Activated naive CD4-positive, alpha-beta T cell treated with anti-CD3 and anti-CD28 coated beads for 36 hours (primary cell): ENCODE data around the gene MAP1S. TPM values are rescaled to one million over a fixed set of nuclear protein-coding genes. Genes with fewer than 3 reads are reported as not detected.

Source experiments
- CTCF ChIA-PET: fragments of 350-600 bp; sonication (Branson Sonifier 250); formaldehyde crosslinking; loops from one replicate; lab custom pipeline; 2021; ENCODE audit warnings: antibody characterized with exemption; lab: Charles Lee
- DNase-seq: peaks from one replicate; pipeline ENCODE4 v3.0.0-alpha.2; 2020
- H3K27ac Mint-ChIP-seq: one replicate; pipeline ENCODE4 v1.8.0; 2021; ENCODE audit warnings: mild to moderate bottlenecking, mixed read lengths
- H3K27me3 Mint-ChIP-seq: one replicate; pipeline ENCODE4 v1.8.0; 2021; ENCODE audit warnings: low read depth, mixed read lengths
- H3K36me3 Mint-ChIP-seq: one replicate; pipeline ENCODE4 v1.8.0; 2021; ENCODE audit warnings: low read depth, mixed read lengths
- H3K4me1 Mint-ChIP-seq: one replicate; pipeline ENCODE4 v1.8.0; 2021; ENCODE audit warnings: low read depth, mixed read lengths
- H3K4me3 Mint-ChIP-seq: one replicate; pipeline ENCODE4 v1.8.0; 2021; ENCODE audit warnings: mild to moderate bottlenecking, moderate library complexity, mixed read lengths
- H3K9me3 Mint-ChIP-seq: one replicate; pipeline ENCODE4 v1.8.0; 2021; ENCODE audit warnings: mixed read lengths
- intact Hi-C: fragments of 100-400 bp; cut with micrococcal nuclease; formaldehyde crosslinking; loops from one replicate; pipeline ENCODE4 v1.15.1; 2023
- total RNA-seq, 2 experiments: library from RNA; stranded (reverse); gene quantifications; one replicate each; pipeline ENCODE4 v1.2.3, GENCODE V29; 2021

Gene MAP1S
- total RNA-seq, 2 experiments from 2014 or later = 46.8 to 51.8 TPM

GRCh38 chr19:17758515-17758914, 39.2 kb downstream of the MAP1S start:
- H3K27me3 Mint-ChIP-seq = no peaks in the 10 kb centered on the region
- H3K36me3 Mint-ChIP-seq = peaks cover 56% of the 10 kb centered on the region
- no peaks in the 10 kb centered on the region for H3K9me3 Mint-ChIP-seq
- no peak for DNase-seq
- H3K27ac Mint-ChIP-seq = no peak overlapping the region
- CTCF ChIA-PET = interaction anchor here (0.8 kb wide), 1 partner anchor 137 kb away, joined by 5 read pairs; no protein-coding TSS in a partner anchor
- H3K4me1 Mint-ChIP-seq = peaks cover 35% of the 10 kb centered on the region
- intact Hi-C loops = loop anchor here (10.0 kb wide), 1 partner anchor 424 kb away; the partner anchor contains the start of genes ANO8 and GTPBP3
- H3K4me3 Mint-ChIP-seq = no peak overlapping the region

GRCh38 chr19:17761148-17761547, 41.9 kb downstream of the MAP1S start:
- Mint-ChIP-seq H3K27me3 (no peaks in the 10 kb centered on the region), H3K4me3 (no peak overlapping the region), H3K36me3 (peaks cover 51% of the 10 kb centered on the region), H3K9me3 (no peaks in the 10 kb centered on the region), H3K4me1 (peaks cover 15% of the 10 kb centered on the region), H3K27ac (no peak overlapping the region)
- no peak for DNase-seq
- CTCF ChIA-PET = interaction anchor here (0.7 kb wide), 1 partner anchor 304 kb away, joined by 3 read pairs; no protein-coding TSS in a partner anchor
- intact Hi-C loops = no loop called here

GRCh38 chr19:17762505-17763229, 43.4 kb downstream of the MAP1S start:
- no peak for DNase-seq
- CTCF ChIA-PET = interaction anchor here (0.7 kb wide), 1 partner anchor 16 kb away, joined by 3 read pairs; no protein-coding TSS in a partner anchor
- H3K27ac Mint-ChIP-seq = no peak overlapping the region
- no peaks in the 10 kb centered on the region for H3K27me3 Mint-ChIP-seq
- peaks cover 10% of the 10 kb centered on the region for H3K4me1 Mint-ChIP-seq
- no peak overlapping the region for H3K4me3 Mint-ChIP-seq
- intact Hi-C loops = no loop called here
- H3K9me3 Mint-ChIP-seq = no peaks in the 10 kb centered on the region
- H3K36me3 Mint-ChIP-seq = peaks cover 50% of the 10 kb centered on the region

- H3K27ac Mint-ChIP-seq = no peak overlapping the region
- no peaks in the 10 kb centered on the region for H3K9me3 Mint-ChIP-seq
- no peak for DNase-seq
- peaks cover 44% of the 10 kb centered on the region for H3K36me3 Mint-ChIP-seq
- H3K27me3 Mint-ChIP-seq = no peaks in the 10 kb centered on the region
- no peak overlapping the region for H3K4me3 Mint-ChIP-seq
- peaks cover 5% of the 10 kb centered on the region for H3K4me1 Mint-ChIP-seq
- intact Hi-C loops = no loop called here
- CTCF ChIA-PET = interaction anchor here (0.6 to 1.1 kb wide), 4 partner anchors 11 to 39 kb away, joined by 3 read pairs; no protein-coding TSS in a partner anchor
Observed at GRCh38 chr19:17764348-17764747, 45.1 kb downstream of the MAP1S start.

- no peaks in the 10 kb centered on the region for H3K9me3 Mint-ChIP-seq
- no peaks in the 10 kb centered on the region for H3K27me3 Mint-ChIP-seq
- intact Hi-C loops = no loop called here
- peaks cover 44% of the 10 kb centered on the region for H3K36me3 Mint-ChIP-seq
- no peak for DNase-seq
- H3K4me1 Mint-ChIP-seq = peaks cover 5% of the 10 kb centered on the region
- H3K27ac Mint-ChIP-seq = peak overlapping the region; percentile 71
- CTCF ChIA-PET = interaction anchor here (0.6 to 1.4 kb wide), 3 partner anchors 26 to 40 kb away, joined by 3 to 9 read pairs (median 3); no protein-coding TSS in a partner anchor
- H3K4me3 Mint-ChIP-seq = no peak overlapping the region
Observed at GRCh38 chr19:17765069-17765618, 45.9 kb downstream of the MAP1S start.

GRCh38 chr19:17766543-17767131, 47.4 kb downstream of the MAP1S start:
- Mint-ChIP-seq H3K4me3 (no peak overlapping the region), H3K27me3 (no peaks in the 10 kb centered on the region), H3K36me3 (peaks cover 39% of the 10 kb centered on the region), H3K4me1 (peaks cover 2% of the 10 kb centered on the region), H3K27ac (no peak overlapping the region), H3K9me3 (no peaks in the 10 kb centered on the region)
- intact Hi-C loops = no loop called here
- DNase-seq = peak; percentile 43
- CTCF ChIA-PET = interaction anchor here (0.6 to 1.8 kb wide), 7 partner anchors 9 to 390 kb away, joined by 3 to 9 read pairs (median 6); no protein-coding TSS in a partner anchor

GRCh38 chr19:17767559-17767958, 48.3 kb downstream of the MAP1S start:
- Mint-ChIP-seq H3K9me3 (no peaks in the 10 kb centered on the region), H3K36me3 (peaks cover 43% of the 10 kb centered on the region), H3K27ac (no peak overlapping the region), H3K27me3 (no peaks in the 10 kb centered on the region), H3K4me1 (peaks cover 2% of the 10 kb centered on the region), H3K4me3 (no peak overlapping the region)
- intact Hi-C loops = no loop called here
- no peak for DNase-seq
- CTCF ChIA-PET = interaction anchor here (1.3 to 1.6 kb wide), 2 partner anchors 8 to 29 kb away, joined by 4 to 9 read pairs; no protein-coding TSS in a partner anchor

- Mint-ChIP-seq H3K36me3 (peaks cover 37% of the 10 kb centered on the region), H3K27ac (no peak overlapping the region), H3K4me1 (peaks cover 4% of the 10 kb centered on the region), H3K4me3 (no peak overlapping the region), H3K27me3 (no peaks in the 10 kb centered on the region), H3K9me3 (no peaks in the 10 kb centered on the region)
- CTCF ChIA-PET = interaction anchor here (0.6 kb wide), 1 partner anchor 89 kb away, joined by 4 read pairs; no protein-coding TSS in a partner anchor
- intact Hi-C loops = no loop called here
- DNase-seq = no peak
Observed at GRCh38 chr19:17770613-17771012, 51.3 kb downstream of the MAP1S start.

GRCh38 chr19:17772172-17772571, 52.9 kb downstream of the MAP1S start:
- Mint-ChIP-seq H3K4me1 (peaks cover 4% of the 10 kb centered on the region), H3K27ac (no peak overlapping the region), H3K36me3 (peaks cover 32% of the 10 kb centered on the region), H3K27me3 (no peaks in the 10 kb centered on the region), H3K4me3 (no peak overlapping the region), H3K9me3 (no peaks in the 10 kb centered on the region)
- intact Hi-C loops = no loop called here
- CTCF ChIA-PET = no interaction called here
- no peak for DNase-seq

- Mint-ChIP-seq H3K9me3 (no peaks in the 10 kb centered on the region), H3K27me3 (no peaks in the 10 kb centered on the region), H3K36me3 (peaks cover 30% of the 10 kb centered on the region), H3K4me3 (no peak overlapping the region), H3K4me1 (peaks cover 10% of the 10 kb centered on the region), H3K27ac (peak overlapping the region; percentile 69)
- DNase-seq = peak; percentile 51
- intact Hi-C loops = loop anchor here (2.0 kb wide), 2 partner anchors 29 to 71 kb away; no protein-coding TSS in a partner anchor
- CTCF ChIA-PET = interaction anchor here (0.7 to 3.0 kb wide), 9 partner anchors 9 to 86 kb away, joined by 3 to 13 read pairs (median 5); no protein-coding TSS in a partner anchor
Observed at GRCh38 chr19:17775245-17775927, 56.1 kb downstream of the MAP1S start.

- Mint-ChIP-seq H3K4me1 (peaks cover 10% of the 10 kb centered on the region), H3K27ac (no peak overlapping the region), H3K4me3 (no peak overlapping the region), H3K27me3 (no peaks in the 10 kb centered on the region), H3K36me3 (peaks cover 25% of the 10 kb centered on the region), H3K9me3 (no peaks in the 10 kb centered on the region)
- no peak for DNase-seq
- CTCF ChIA-PET = interaction anchor here (0.6 to 3.0 kb wide), 6 partner anchors 10 to 131 kb away, joined by 3 to 12 read pairs (median 3); no protein-coding TSS in a partner anchor
- intact Hi-C loops = loop anchor here (2.0 kb wide), 2 partner anchors 29 to 71 kb away; no protein-coding TSS in a partner anchor
Observed at GRCh38 chr19:17775991-17776803, 56.9 kb downstream of the MAP1S start.
